ENCODE data around the gene FOXRED2.
"Not testable (repeated sequence)": the region's sequence is repeated elsewhere in the genome, so short reads cannot be mapped to it uniquely, and the experiment has no call there.

FOXRED2 gene

GRCh38 chr22:36452250-36452977 lies 54.4 kb downstream of the FOXRED2 start:
- no peak for DNase-seq (ENCODE audit: low read depth in 2 of 3, low spot score in 2 of 3)

GRCh38 chr22:36450923-36451322 lies 55.9 kb downstream of the FOXRED2 start:
- not testable (repeated sequence) for DNase-seq (ENCODE audit: low read depth in 2 of 3, low spot score in 2 of 3)

- no peak for DNase-seq (ENCODE audit: low read depth in 2 of 3, low spot score in 2 of 3)
Measured at GRCh38 chr22:36449596-36450175, 57.2 kb downstream of the FOXRED2 start.

GRCh38 chr22:36447632-36448031 lies 59.2 kb downstream of the FOXRED2 start:
- no peak for DNase-seq (ENCODE audit: low read depth in 2 of 3, low spot score in 2 of 3)

GRCh38 chr22:36445158-36445668 lies 61.6 kb downstream of the FOXRED2 start:
- DNase-seq (ENCODE audit: low read depth in 2 of 3, low spot score in 2 of 3): no peak

- no peak for DNase-seq (ENCODE audit: low read depth in 2 of 3, low spot score in 2 of 3)
Measured at GRCh38 chr22:36443198-36443770, 63.6 kb downstream of the FOXRED2 start.

GRCh38 chr22:36442506-36443197 lies 64.2 kb downstream of the FOXRED2 start:
- DNase-seq (ENCODE audit: low read depth in 2 of 3, low spot score in 2 of 3): no peak

DNA sequence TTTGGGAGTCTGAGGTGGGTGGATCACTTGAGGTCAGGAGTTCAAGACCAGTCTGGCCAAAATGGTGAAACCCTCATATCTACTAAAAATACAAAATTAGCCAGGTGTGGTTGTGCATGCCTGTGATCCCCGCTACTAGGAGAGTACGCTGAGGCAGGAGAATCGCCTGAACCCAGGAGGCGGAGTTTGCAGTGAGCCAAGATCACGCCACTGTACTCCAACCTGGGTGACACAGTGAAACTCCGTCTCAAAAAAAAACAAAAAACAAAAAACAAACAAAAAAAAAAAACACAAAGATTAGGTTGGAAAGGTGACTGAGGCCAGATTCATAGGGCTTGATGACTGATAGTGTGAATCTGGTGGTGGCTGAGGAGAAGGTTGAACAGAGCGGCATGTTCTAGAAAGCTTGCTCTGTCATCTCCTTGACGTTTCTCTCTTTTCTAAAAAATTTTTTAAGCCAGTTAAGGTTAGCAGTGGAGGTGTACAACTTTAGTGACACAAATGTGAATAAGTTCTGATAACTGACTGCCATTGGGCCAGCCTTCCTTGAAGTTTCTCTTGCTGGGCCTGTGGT lies 66.3 kb downstream of the FOXRED2 start:
- DNase-seq (ENCODE audit: low read depth in 2 of 3, low spot score in 2 of 3): no peak

GRCh38 chr22:36439481-36440271 lies 67.2 kb downstream of the FOXRED2 start:
- DNase-seq (ENCODE audit: low read depth in 2 of 3, low spot score in 2 of 3): no peak

Data from activated CD8-positive, alpha-beta memory T cell treated with anti-CD3 and anti-CD28 coated beads for 48 hours (primary cell).